Endothelial cell of umbilical vein (primary cell): Measurements from ENCODE around the gene AGL. TPM values are rescaled to one million over a fixed set of nuclear protein-coding genes. Genes with fewer than 3 reads are reported as not detected.

ENCODE experiments used
- BruUV-seq: library from RNA; stranded (reverse); fragments of 400-500 nt; replicated peaks from 2 replicates; lab custom pipeline; 2021; lab: Mats Ljungman, UMichigan
- CTCF ChIA-PET: fragments of 300-600, 350-600 bp; sonication (Branson Sonifier 250); formaldehyde crosslinking; loops from one replicate; lab custom pipeline; 2021; ENCODE audit warnings: antibody characterized with exemption, inconsistent platforms; lab: Charles Lee
- POLR2A ChIA-PET: fragments of 300-600, 350-600 bp; sonication (Branson Sonifier 250); formaldehyde crosslinking; loops from one replicate; lab custom pipeline; 2021; ENCODE audit warnings: antibody characterized with exemption, inconsistent platforms; lab: Charles Lee
- DNase-seq: peaks from one replicate; pipeline ENCODE4 v3.0.0-alpha.2; 2011; ENCODE audit warnings: low read depth, low spot score
- FAIRE-seq: peaks from 2 replicates; lab custom pipeline; 2011; peaks lifted over from hg19 to GRCh38; lab: Jason Lieb, UNC
- H2AFZ ChIP-seq: 2 replicates; pipeline ENCODE4 v1.6.0; 2012; ENCODE audit warnings: low read depth, low read length, control low read depth, inconsistent platforms
- H3K27ac ChIP-seq: 2 replicates; pipeline ENCODE4 v1.5.1; 2011; ENCODE audit warnings: low read depth, mild to moderate bottlenecking, control low read depth, low read length, moderate library complexity; ENCODE audit not compliant: insufficient read depth
- H3K27me3 ChIP-seq, 2 experiments: 2 replicates each; pipeline versions ENCODE4 v1.6.0 to v1.6.1; 2011; ENCODE audit warnings: low read length in 2 of 2, mixed read lengths in 1 of 2; ENCODE audit not compliant: control insufficient read depth in 2 of 2, insufficient read depth in 2 of 2
- H3K36me3 ChIP-seq, 2 experiments: 2 replicates in 1 of 2; 3 replicates in 1 of 2; pipeline ENCODE4 v1.5.1; 2011; ENCODE audit warnings: low read length in 2 of 2, mild to moderate bottlenecking in 1 of 2, moderate library complexity in 1 of 2; ENCODE audit not compliant: control insufficient read depth in 2 of 2, insufficient read depth in 2 of 2; ENCODE audit errors: extremely low read depth in 1 of 2
- H3K4me1 ChIP-seq: 3 replicates; pipeline ENCODE4 v1.5.1; 2011; ENCODE audit warnings: mild to moderate bottlenecking, low read length; ENCODE audit not compliant: control insufficient read depth, insufficient read depth; ENCODE audit errors: extremely low read depth
- H3K4me2 ChIP-seq: 2 replicates; pipeline ENCODE4 v1.6.1; 2011; ENCODE audit warnings: low read length, control low read depth, mixed read lengths; ENCODE audit not compliant: insufficient read depth
- H3K4me3 ChIP-seq, 3 experiments: fragments of 200-600 bp in 1 of 3; sonication (generic), shearing (Covaris generic) in 1 of 3; replicated peaks in 1 of 3; 2 replicates each; pipeline ENCODE4 v1.5.1; 2011 to 2016; ENCODE audit warnings: control low read depth in 3 of 3, low read length in 3 of 3, mild to moderate bottlenecking in 2 of 3, inconsistent platforms in 1 of 3, low read depth in 1 of 3, moderate library complexity in 1 of 3; ENCODE audit not compliant: insufficient read depth in 1 of 3
- H3K79me2 ChIP-seq: 2 replicates; pipeline ENCODE4 v1.6.0; 2012; ENCODE audit warnings: low read length, inconsistent platforms; ENCODE audit not compliant: control insufficient read depth, insufficient read depth
- H3K9ac ChIP-seq: replicated peaks from 2 replicates; pipeline ENCODE3; 2011; ENCODE audit warnings: low read length, control low read depth; ENCODE audit not compliant: insufficient read depth; ENCODE audit errors: extremely low read depth
- H3K9me1 ChIP-seq: replicated peaks from 3 replicates; pipeline ENCODE4 v1.6.0; 2011; ENCODE audit warnings: mild to moderate bottlenecking, low read length; ENCODE audit not compliant: control insufficient read depth, insufficient read depth; ENCODE audit errors: extremely low read depth
- H3K9me3 ChIP-seq: replicated peaks from 2 replicates; pipeline ENCODE4 v1.5.1; 2012; ENCODE audit warnings: low read length, inconsistent platforms; ENCODE audit not compliant: control insufficient read depth, insufficient read depth
- H4K20me1 ChIP-seq: replicated peaks from 2 replicates; pipeline ENCODE3; 2011; ENCODE audit warnings: mild to moderate bottlenecking, low read length; ENCODE audit not compliant: control insufficient read depth, insufficient read depth; ENCODE audit errors: extremely low read depth
- CTCF ChIP-seq, 2 donors: IDR thresholded peaks; 1 replicate in 1 of 2; 2 replicates in 1 of 2; pipeline ENCODE4 v1.5.1; 2011; ENCODE audit warnings: low read length in 2 of 2, mild to moderate bottlenecking in 2 of 2, moderate library complexity in 2 of 2, control low read depth in 1 of 2, inconsistent platforms in 1 of 2, low read depth in 1 of 2; ENCODE audit not compliant: insufficient read depth in 1 of 2; ENCODE audit errors: extremely low read depth in 1 of 2
- EZH2 ChIP-seq: IDR thresholded peaks from 2 replicates; pipeline ENCODE4 v1.6.1; 2012; ENCODE audit warnings: borderline replicate concordance, low read depth, mild to moderate bottlenecking, moderate library complexity, low read length, inconsistent platforms; ENCODE audit not compliant: severe bottlenecking
- FOS ChIP-seq: IDR thresholded peaks from 2 replicates; pipeline ENCODE4 v1.6.1; 2011; ENCODE audit warnings: mild to moderate bottlenecking, low read length, moderate library complexity, borderline replicate concordance; ENCODE audit not compliant: insufficient read depth
- GATA2 ChIP-seq: IDR thresholded peaks from 2 replicates; pipeline ENCODE4 v1.7.0; 2011; ENCODE audit warnings: low read depth, mild to moderate bottlenecking, moderate library complexity, mixed read lengths, low read length; ENCODE audit not compliant: insufficient read length, insufficient read depth
- JUN ChIP-seq: IDR thresholded peaks from 2 replicates; pipeline ENCODE4 v1.6.1; 2011; ENCODE audit warnings: borderline replicate concordance, low read depth; ENCODE audit not compliant: insufficient read length, insufficient read depth
- MYC ChIP-seq: IDR thresholded peaks from one replicate; pipeline ENCODE4 v1.6.1; 2011; ENCODE audit warnings: mild to moderate bottlenecking, low read depth, low read length
- POLR2A ChIP-seq: IDR thresholded peaks from 2 replicates; pipeline ENCODE4 v1.6.1; 2012; ENCODE audit warnings: low read depth, mild to moderate bottlenecking, control low read depth, low read length
- POLR2AphosphoS5 ChIP-seq: IDR thresholded peaks from 2 replicates; pipeline ENCODE4 v1.6.1; 2012; ENCODE audit warnings: low read depth, mild to moderate bottlenecking, control low read depth, low read length, moderate library complexity; ENCODE audit not compliant: insufficient read depth
- dilution Hi-C: fragments of 300-500 bp; cut with MboI; formaldehyde crosslinking; loops from one replicate; pipeline ENCODE4 v1.15.0; 2019; ENCODE audit warnings: low sequenced_read_pairs; ENCODE audit not compliant: extremely low pct_ligation_motif_present
- intact Hi-C: fragments of 100-400 bp; cut with micrococcal nuclease; formaldehyde crosslinking; loops from one replicate; pipeline ENCODE4 v1.10.0; 2022
- polyA plus RNA-seq, 4 experiments: library from polyadenylated mRNA; depleted of rRNA in 3 of 4; stranded (reverse) in 3 of 4; unstranded in 1 of 4; fragments of >200 nt; gene quantifications; 2 replicates each; pipeline versions ENCODE4 v1.2.1 to v1.2.3, GENCODE V29; 2011 to 2012; ENCODE audit warnings: missing spikeins in 1 of 4
- total RNA-seq: library from RNA; stranded (reverse); gene quantifications from 2 replicates; pipeline ENCODE4 v1.2.3, GENCODE V29; 2021
- TF ChIP-seq, protein P1 (sequence below): IDR thresholded peaks from 2 replicates; pipeline ENCODE4 v1.6.1; 2011; ENCODE audit not compliant: insufficient read depth, insufficient read length

The AGL gene
- total and polyA plus RNA-seq, 2 donors (not counting 3 experiments of a cell fraction or from before 2014, with no cell fraction given), result 1.5 to 10.7 TPM

- no TSS peak for BruUV-seq
Observed at GRCh38 chr1:99945174-99945573, 95.0 kb downstream of the AGL start.

DNA sequence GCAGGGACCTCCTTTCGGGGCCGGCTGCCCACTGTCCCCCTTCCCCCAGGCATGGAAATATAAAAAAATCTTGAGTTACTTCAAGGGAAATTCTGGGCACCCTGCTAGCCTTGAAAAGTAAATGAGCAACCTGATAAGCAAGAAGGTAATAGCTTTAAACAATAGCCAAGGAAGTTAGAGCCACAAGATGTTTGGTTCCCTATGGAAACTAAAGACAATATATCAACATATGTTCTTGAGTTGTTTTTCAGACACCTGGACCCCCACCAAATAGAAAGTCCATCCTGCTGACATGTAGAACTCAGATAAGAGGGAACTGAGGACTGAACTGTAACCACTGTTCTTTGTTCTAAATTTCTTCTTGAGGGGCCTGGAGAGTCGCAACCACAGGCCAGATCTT, 100.3 kb downstream of the AGL start:
- ChIA-PET CTCF (no interaction called here), POLR2A (no interaction called here)
- H3K27ac ChIP-seq, result no peak overlapping the region
- intact Hi-C loops (no loop called here), dilution Hi-C loops (no loop called here)
- BruUV-seq, result no TSS peak
- H4K20me1 ChIP-seq, result no peaks in the 10 kb centered on the region
- DNase-seq (peak; percentile 44), FAIRE-seq (no peak)
- H3K4me2 ChIP-seq, result no peak overlapping the region
- H3K9me3 ChIP-seq, result no peaks in the 10 kb centered on the region
- H3K4me1 ChIP-seq, result no peaks in the 10 kb centered on the region
- no peaks in the 10 kb centered on the region for H3K36me3 ChIP-seq
- H3K4me3 ChIP-seq, result no peak overlapping the region
- peaks cover 0 to 2% of the 10 kb centered on the region in 2 experiments for H3K27me3 ChIP-seq
- no peaks in the 10 kb centered on the region for H3K79me2 ChIP-seq
- H3K9me1 ChIP-seq, result no peaks in the 10 kb centered on the region
- no peak for TF ChIP-seq GATA2
- no peak for TF ChIP-seq JUN
- TF ChIP-seq FOS, result no peak
- no peak for TF ChIP-seq CTCF (IDR thresholded peaks at IDR 0.05; ENCODE audit: extremely low read depth in 1 of 2, insufficient read depth in 1 of 2, low read depth in 1 of 2, low read length in 2 of 2)
- TF ChIP-seq POLR2AphosphoS5, result no peak
- no peak for TF ChIP-seq EZH2
- TF ChIP-seq POLR2A, result no peak
- TF ChIP-seq, protein P1, sequence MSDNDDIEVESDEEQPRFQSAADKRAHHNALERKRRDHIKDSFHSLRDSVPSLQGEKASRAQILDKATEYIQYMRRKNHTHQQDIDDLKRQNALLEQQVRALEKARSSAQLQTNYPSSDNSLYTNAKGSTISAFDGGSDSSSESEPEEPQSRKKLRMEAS, result no peak
- TF ChIP-seq MYC, result no peak
- no peak overlapping the region for H2AFZ ChIP-seq
- no peak overlapping the region for H3K9ac ChIP-seq

More at GRCh38 chr1:99945174-99945573, 95.0 kb downstream of the AGL start:
- no peaks in the 10 kb centered on the region for H3K36me3 ChIP-seq
- H3K4me1 ChIP-seq, result no peaks in the 10 kb centered on the region
- H3K9ac ChIP-seq, result no peak overlapping the region
- TF ChIP-seq POLR2AphosphoS5, result no peak
- peaks cover 0 to 2% of the 10 kb centered on the region in 2 experiments for H3K27me3 ChIP-seq
- FAIRE-seq (no peak), DNase-seq (no peak)
- H3K9me1 ChIP-seq, result no peaks in the 10 kb centered on the region
- ChIA-PET CTCF (no interaction called here), POLR2A (no interaction called here)
- no peaks in the 10 kb centered on the region for H4K20me1 ChIP-seq
- intact Hi-C loops (no loop called here), dilution Hi-C loops (no loop called here)
- no peak overlapping the region for H2AFZ ChIP-seq
- no peak overlapping the region for H3K4me3 ChIP-seq
- no peaks in the 10 kb centered on the region for H3K79me2 ChIP-seq
- H3K27ac ChIP-seq, result no peak overlapping the region
- H3K9me3 ChIP-seq, result no peaks in the 10 kb centered on the region
- H3K4me2 ChIP-seq, result no peak overlapping the region
